Uterus (tissue), 2 donors: ENCODE data around the gene VEPH1.

Experiments
- POLR2A ChIP-seq, 2 donors: fragments of 450-650 bp; IDR thresholded peaks; one replicate each; pipeline ENCODE4 v1.6.1; 2016; ENCODE audit warnings: antibody characterized with exemption in 2 of 2, mild to moderate bottlenecking in 1 of 2, moderate library complexity in 1 of 2
- TF ChIP-seq, protein P1 (sequence below), 4 experiments: fragments of 200-600 bp in 2 of 4; fragments of 450-650 bp in 2 of 4; sonication (generic) in 2 of 4; IDR thresholded peaks; one replicate each; pipeline ENCODE4 v1.5.1; 2016 to 2019; ENCODE audit warnings: antibody characterized with exemption in 4 of 4, mild to moderate bottlenecking in 2 of 4, moderate library complexity in 1 of 4

DNA sequence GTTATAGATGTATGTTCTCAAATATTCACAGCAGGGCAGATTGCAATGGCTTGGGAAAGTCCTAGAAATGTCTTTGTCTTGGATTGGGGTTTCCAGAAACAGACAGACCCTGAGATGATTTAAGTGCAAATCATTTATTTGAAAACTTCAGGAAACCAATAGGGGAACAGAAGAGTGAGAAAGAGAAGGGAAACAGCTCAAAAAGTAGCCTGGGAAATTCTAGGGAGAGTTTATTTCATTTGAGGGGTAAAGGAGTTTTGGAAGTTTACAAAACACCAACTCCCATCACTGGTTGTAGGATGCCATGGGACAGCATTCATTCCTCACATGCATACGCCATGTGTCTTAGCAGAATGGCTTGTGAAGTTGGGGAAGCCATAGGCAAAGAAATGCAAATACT, 98.8 kb downstream of the VEPH1 start:
- TF ChIP-seq, protein P1, sequence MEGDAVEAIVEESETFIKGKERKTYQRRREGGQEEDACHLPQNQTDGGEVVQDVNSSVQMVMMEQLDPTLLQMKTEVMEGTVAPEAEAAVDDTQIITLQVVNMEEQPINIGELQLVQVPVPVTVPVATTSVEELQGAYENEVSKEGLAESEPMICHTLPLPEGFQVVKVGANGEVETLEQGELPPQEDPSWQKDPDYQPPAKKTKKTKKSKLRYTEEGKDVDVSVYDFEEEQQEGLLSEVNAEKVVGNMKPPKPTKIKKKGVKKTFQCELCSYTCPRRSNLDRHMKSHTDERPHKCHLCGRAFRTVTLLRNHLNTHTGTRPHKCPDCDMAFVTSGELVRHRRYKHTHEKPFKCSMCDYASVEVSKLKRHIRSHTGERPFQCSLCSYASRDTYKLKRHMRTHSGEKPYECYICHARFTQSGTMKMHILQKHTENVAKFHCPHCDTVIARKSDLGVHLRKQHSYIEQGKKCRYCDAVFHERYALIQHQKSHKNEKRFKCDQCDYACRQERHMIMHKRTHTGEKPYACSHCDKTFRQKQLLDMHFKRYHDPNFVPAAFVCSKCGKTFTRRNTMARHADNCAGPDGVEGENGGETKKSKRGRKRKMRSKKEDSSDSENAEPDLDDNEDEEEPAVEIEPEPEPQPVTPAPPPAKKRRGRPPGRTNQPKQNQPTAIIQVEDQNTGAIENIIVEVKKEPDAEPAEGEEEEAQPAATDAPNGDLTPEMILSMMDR (IDR thresholded peaks at IDR 0.05) = no peak
- TF ChIP-seq POLR2A (IDR thresholded peaks at IDR 0.05) = no peak
